HG03108 (cell line): Measurements from ENCODE around the gene MNAT1.
"Not testable (repeated sequence)": the region's sequence is repeated elsewhere in the genome, so short reads cannot be mapped to it uniquely, and the experiment has no call there.

Experiments used
- ATAC-seq: cut with Tn5 transposase; IDR thresholded peaks from one replicate; pipeline ENCODE4 v1.9.1; 2021; ENCODE audit warnings: moderate library complexity; ENCODE audit not compliant: unreplicated experiment

Gene MNAT1

GRCh38 chr14:60734465-60735242 is at the start of gene MNAT1:
Gene MNAT1, plus strand, starts transcription at chr14:60734761. Its CDS starts 102 bp downstream, at chr14:60734863.
- peak; percentile 92 for ATAC-seq

GRCh38 chr14:60686865-60687264 is 47.7 kb upstream of the MNAT1 start:
- no peak for ATAC-seq

- no peak for ATAC-seq
Measured at GRCh38 chr14:60691383-60692113, 43.0 kb upstream of the MNAT1 start.

GRCh38 chr14:60695327-60695726 is 39.2 kb upstream of the MNAT1 start:
- ATAC-seq = no peak

DNA sequence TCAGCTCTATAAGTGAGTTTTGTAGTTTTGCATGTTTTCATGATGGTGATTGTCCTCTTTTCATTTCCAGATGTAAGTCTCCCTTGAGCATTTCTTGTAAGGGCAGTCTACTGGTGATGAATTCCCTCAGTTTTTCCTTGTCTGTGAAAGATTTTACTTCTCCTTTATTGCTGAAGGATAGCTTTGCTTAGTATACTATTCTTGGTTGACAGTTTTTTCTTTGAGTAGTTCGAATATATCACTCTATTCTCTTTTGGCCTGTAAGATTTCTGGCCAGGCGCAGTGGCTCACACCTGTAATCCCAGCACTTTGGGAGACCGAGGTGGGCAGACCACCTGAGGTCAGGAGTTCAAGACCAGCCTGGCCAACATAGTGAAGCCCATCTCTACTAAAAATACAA is 34.0 kb upstream of the MNAT1 start:
- ATAC-seq = no peak

DNA sequence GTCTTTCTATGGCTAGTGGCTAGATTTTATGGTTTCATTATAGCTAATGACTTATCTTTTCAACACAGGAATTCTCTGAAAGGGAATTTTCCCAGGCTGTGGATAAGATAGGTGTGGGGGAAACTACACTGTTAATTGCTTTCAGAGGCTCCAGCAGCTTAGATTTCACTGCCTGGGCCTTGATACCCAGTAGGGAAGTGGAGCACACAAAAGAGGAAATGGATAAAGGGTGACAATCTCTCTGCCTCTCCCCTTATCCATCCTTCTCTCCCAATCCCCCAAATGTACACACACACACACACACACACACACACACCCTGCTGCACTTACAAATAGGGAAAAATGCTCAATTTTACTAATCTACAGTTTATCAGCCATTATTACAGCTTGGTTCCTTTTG is 29.5 kb upstream of the MNAT1 start:
- no peak for ATAC-seq

- ATAC-seq = no peak
Measured at GRCh38 chr14:60707858-60708257, 26.7 kb upstream of the MNAT1 start.

DNA sequence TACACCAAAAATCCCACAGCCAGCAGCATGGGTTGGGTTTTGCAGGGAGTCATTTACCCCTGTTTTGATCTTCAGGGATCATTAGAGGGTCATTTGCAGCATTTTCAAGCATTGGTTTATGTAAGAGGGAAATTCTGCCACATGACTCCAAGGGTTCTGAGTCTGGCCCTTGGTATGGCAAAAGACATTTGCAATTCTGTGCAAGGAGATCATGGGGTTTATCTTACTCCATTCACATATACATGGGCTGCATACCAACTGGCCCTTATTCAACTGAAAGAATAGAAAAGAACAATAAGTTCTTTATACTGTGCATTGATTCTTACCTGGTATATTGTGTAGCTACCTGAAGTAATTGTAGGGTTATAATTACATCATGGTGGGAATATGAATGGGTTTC is 24.1 kb upstream of the MNAT1 start:
- no peak for ATAC-seq

GRCh38 chr14:60713513-60713912 is 21.0 kb upstream of the MNAT1 start:
- ATAC-seq = no peak

DNA sequence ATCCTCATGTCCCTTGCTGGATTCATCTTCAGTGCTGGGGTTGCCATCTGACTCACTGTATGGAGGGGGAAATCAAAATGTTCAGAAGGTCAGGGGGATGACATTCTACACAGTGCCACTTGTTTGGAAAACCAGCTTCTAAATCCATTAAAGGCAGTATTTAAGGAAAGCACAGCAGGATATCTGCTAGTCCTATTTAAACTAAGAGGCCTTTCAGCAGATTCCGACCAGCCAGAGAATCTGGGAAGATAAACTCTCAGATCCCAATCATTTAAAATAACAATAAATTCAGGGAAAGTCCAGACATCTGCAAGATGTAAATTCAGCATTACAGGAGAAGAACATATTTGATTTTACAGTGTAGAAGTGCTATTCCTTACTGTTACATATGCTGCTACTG is 14.2 kb upstream of the MNAT1 start:
- ATAC-seq = no peak

DNA sequence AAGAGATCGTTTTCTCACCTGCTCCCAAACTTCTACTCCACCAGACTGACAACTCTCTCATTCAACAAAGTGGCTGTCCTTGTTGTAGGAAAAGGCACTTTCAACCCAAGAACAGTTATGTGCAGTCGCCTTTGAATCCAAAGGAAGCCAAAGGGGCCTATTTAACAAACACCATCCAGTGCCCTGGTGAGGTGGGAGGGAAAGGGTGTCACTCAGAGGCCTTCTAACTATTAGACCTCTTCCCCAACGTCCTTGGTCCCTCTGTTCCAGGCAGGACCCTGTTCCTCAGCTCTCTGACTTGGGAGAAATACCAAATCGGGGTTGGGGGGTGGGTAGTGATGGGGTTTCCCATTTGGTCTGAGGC is 13.6 kb upstream of the MNAT1 start:
- no peak for ATAC-seq

GRCh38 chr14:60721326-60722106 is 13.0 kb upstream of the MNAT1 start:
- no peak for ATAC-seq

DNA sequence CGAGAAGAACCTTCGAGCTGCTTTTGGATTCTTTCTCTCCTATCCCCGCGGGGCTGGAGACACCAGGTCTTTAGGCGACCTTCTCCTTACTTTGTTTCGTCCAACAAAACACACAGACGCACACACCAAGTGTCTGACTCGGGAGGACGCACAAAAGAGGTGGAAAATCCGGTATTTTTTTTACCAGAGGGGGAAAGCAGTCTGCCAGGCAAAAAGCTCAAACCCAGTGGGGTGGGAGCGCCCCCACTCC is 12.5 kb upstream of the MNAT1 start:
- no peak for ATAC-seq

- ATAC-seq = peak; percentile 39
Measured at GRCh38 chr14:60722357-60723115, 12.0 kb upstream of the MNAT1 start.

DNA sequence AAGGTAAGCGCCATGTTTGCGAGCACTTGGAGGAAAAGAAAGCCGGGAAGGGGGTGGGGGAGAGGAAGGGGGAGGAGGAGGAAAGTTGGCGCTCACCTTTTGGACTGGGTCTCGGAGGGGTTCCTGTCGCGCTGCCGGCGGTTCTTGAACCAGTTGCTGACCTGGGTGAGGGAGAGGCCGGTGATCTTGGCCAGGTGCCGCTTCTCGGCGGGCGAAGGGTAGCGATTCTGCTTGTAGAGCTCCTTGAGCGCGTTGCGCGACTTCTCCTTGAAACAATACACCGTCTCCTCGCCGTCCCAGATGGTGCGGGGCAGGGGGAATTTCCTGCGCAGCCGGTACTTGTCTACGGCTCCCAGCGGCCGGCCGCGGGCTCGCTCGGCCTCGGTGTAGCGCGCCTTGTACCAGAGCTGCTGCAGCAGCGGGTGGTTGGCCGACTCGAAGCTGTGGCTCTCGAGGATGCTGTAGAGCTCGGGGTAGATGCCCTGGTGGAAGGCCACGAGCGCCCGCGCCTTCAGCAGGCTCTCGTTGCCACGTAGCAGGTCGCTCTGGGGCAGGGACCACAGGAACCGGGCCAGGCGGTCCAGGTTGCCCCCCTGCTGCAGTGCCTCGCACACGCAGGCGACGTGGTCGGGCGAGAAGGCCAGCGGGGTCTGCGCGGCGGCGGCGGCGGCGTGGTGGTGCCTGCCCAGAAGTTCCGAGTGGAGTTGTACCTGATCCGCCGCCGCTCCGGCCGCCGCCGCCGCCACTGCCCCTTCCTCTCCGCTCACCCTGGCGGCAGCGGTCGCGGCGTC is 11.2 kb upstream of the MNAT1 start:
- ATAC-seq = no peak

DNA sequence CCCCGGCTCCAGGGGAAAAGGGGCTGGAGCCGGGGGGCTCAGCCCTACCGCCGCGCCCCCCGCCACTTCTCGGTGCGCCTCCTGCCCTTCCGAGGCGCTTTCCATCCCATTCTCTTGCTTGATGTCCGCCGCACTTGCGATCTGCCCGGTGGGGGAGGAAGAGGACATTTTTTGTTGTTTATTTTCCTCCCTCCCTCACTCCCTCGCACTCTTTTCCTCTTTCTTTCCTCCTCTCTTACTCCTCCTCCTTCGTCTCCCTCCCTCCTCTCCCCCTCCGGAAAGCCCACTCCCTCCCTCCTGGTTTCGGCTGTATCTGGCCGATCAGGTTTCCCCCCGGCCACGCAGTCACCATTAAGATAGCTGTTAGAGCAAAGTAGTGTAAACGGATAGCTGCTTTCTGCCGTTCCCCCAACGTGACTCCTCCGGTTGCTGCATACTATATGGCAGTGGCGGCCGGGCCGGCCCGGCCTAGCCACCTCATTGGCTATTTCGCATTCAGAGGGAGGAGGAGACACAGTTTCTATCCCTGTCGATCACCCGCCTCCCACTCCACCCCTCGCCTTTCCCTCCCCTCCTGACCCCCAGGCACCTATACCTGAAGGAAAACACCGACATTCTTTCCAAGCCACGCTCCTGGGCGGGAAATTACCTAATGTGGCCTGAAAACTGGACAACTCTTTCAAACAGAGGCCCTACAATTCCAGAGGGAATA is 10.5 kb upstream of the MNAT1 start, which contains the start of gene SIX4:
SIX4 (minus strand) TSS at position 445 of the 712 bp plus-strand sequence; CDS start at position 168, 277 bp downstream.
- no peak for ATAC-seq

DNA sequence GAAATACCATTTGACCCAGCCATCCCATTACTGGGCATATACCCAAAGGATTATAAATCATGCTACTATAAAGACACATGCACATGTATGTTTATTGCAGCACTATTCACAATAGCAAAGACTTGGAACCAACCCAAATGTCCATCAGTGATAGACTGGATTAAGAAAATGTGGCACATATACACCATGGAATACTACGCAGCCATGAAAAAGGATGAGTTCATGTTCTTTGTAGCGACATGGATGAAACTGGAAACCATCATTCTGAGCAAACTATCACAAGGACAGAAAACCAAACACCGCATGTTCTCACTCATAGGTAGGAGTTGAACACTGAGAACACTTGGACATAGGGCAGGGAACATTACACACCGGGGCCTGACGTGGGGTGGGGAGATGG is 3.3 kb upstream of the MNAT1 start:
- ATAC-seq = not testable (repeated sequence)

- no peak for ATAC-seq
Measured at GRCh38 chr14:60732840-60733483, 1.6 kb upstream of the MNAT1 start.

DNA sequence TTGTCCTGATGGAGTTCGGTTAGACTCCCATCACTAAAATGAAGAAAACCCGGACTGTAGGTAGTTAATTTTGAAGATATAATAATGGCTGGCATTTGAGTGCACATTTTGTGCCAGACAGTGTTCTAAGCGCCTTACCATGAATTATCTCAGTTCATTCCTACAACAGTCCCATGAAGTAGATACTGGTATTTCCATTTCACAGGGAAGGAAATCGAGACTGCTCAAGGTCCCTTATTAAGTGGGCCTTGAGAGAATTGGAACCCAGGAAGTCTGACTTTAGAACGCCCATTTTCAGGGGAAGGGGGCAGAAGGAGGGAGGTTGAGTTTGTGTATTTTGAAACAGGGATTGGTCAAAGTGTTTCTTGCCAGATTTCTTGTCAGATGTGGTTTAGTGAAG is 855 bp downstream of the MNAT1 start:
- no peak for ATAC-seq
